Measurements from ENCODE around the gene ANKIB1.

GRCh38 chr7:92259610-92260247, 14.0 kb downstream of the ANKIB1 start:
- TF ChIP-seq NFRKB (IDR thresholded peaks at IDR 0.05) (no peak), FOXM1 (IDR thresholded peaks at IDR 0.05; ENCODE audit: borderline replicate concordance) (no peak), SP1 (IDR thresholded peaks at IDR 0.05) (no peak), PKNOX1 (IDR thresholded peaks at IDR 0.05) (no peak), SUZ12 (IDR thresholded peaks at IDR 0.05) (no peak), ELF4 (IDR thresholded peaks at IDR 0.05) (no peak), ZNF384 (IDR thresholded peaks at IDR 0.05) (no peak), ARNT (IDR thresholded peaks at IDR 0.05) (no peak), LEF1 (IDR thresholded peaks at IDR 0.05; ENCODE audit: borderline replicate concordance) (no peak), FOXK2 (IDR thresholded peaks at IDR 0.05) (no peak), TARDBP (IDR thresholded peaks at IDR 0.05) (no peak), FOXA1 (IDR thresholded peaks at IDR 0.05) (no peak), HDGF (IDR thresholded peaks at IDR 0.05; ENCODE audit: borderline replicate concordance) (no peak)

Data from HEK293T (cell line).